B cell (primary cell): ENCODE measurements around the gene RAPGEF1. TPM values are rescaled to one million over a fixed set of nuclear protein-coding genes. Genes with fewer than 3 reads are reported as not detected.

Source experiments
- ATAC-seq: fragments of 200-7000 bp; cut with Tn5 transposase; one replicate; pipeline ENCODE4 v1.10.0; 2021; ENCODE audit warnings: low read depth, mild to moderate bottlenecking, moderate number of reproducible peaks, moderate library complexity
- CTCF ChIA-PET: fragments of 350-600 bp; sonication (Branson Sonifier 250); formaldehyde crosslinking; loops from one replicate; lab custom pipeline; 2021; ENCODE audit warnings: antibody characterized with exemption, inconsistent platforms; lab: Charles Lee
- POLR2A ChIA-PET: fragments of 350-600 bp; sonication (Branson Sonifier 250); formaldehyde crosslinking; loops from one replicate; lab custom pipeline; 2021; ENCODE audit warnings: antibody characterized with exemption; lab: Charles Lee
- DNase-seq: peaks from one replicate; pipeline ENCODE4 v3.0.0; 2013
- H2AFZ ChIP-seq: 2 replicates; pipeline ENCODE4 v1.6.1; 2012; ENCODE audit warnings: mild to moderate bottlenecking, low read depth, low read length; ENCODE audit not compliant: insufficient read depth, poor library complexity, severe bottlenecking
- H3K27ac ChIP-seq, 2 donors: 1 replicate in 1 of 2; 2 replicates in 1 of 2; pipeline ENCODE4 v1.5.1; 2012 to 2013; ENCODE audit warnings: low read length in 2 of 2, mild to moderate bottlenecking in 2 of 2, moderate library complexity in 1 of 2
- H3K27me3 ChIP-seq, 4 experiments: fragments of 200-600 bp in 1 of 4; sonication (generic) in 1 of 4; replicated peaks in 1 of 4; 1 replicate in 2 of 4; 2 replicates in 2 of 4; pipeline versions ENCODE4 v1.6.1 to v1.7.0; 2013 to 2016; ENCODE audit warnings: low read length in 3 of 4, mild to moderate bottlenecking in 2 of 4, mixed read lengths in 1 of 4, moderate library complexity in 1 of 4; ENCODE audit not compliant: insufficient read depth in 4 of 4, control insufficient read depth in 3 of 4; ENCODE audit errors: control extremely low read depth in 1 of 4
- H3K36me3 ChIP-seq, 2 experiments: replicated peaks in 1 of 2; 1 replicate in 1 of 2; 2 replicates in 1 of 2; pipeline versions ENCODE4 v1.6.1 to v1.7.1; 2013; ENCODE audit warnings: low read length in 1 of 2; ENCODE audit not compliant: insufficient read depth in 2 of 2, control insufficient read depth in 1 of 2; ENCODE audit errors: control extremely low read depth in 1 of 2, extremely low read depth in 1 of 2
- H3K4me1 ChIP-seq, 2 donors: fragments of 200-600 bp in 1 of 2; sonication (generic) in 1 of 2; 1 replicate in 1 of 2; 2 replicates in 1 of 2; pipeline versions ENCODE4 v1.5.1 to v1.6.1; 2013 to 2017; ENCODE audit warnings: low read length in 2 of 2; ENCODE audit not compliant: control insufficient read depth in 2 of 2, insufficient read depth in 2 of 2
- H3K4me2 ChIP-seq: replicated peaks from 2 replicates; pipeline ENCODE3; 2012; ENCODE audit warnings: mild to moderate bottlenecking, low read depth, low read length; ENCODE audit not compliant: poor library complexity, severe bottlenecking
- H3K4me3 ChIP-seq, 5 experiments: fragments of 200-600 bp in 1 of 5; sonication (generic) in 1 of 5; 1 replicate in 3 of 5; 2 replicates in 2 of 5; pipeline versions ENCODE4 v1.5.1 to v1.7.0; 2011 to 2016; ENCODE audit warnings: low read length in 4 of 5, mild to moderate bottlenecking in 4 of 5, low read depth in 2 of 5, control low read depth in 1 of 5, moderate library complexity in 1 of 5; ENCODE audit not compliant: insufficient read depth in 1 of 5; ENCODE audit errors: control extremely low read depth in 1 of 5, extremely low read depth in 1 of 5
- H3K79me2 ChIP-seq: fragments of 200-600 bp; sonication (generic); one replicate; pipeline ENCODE4 v1.6.0; 2016; ENCODE audit warnings: low read length; ENCODE audit not compliant: control insufficient read depth, insufficient read depth
- H3K9ac ChIP-seq: fragments of 200-600 bp; sonication (generic); 2 replicates; pipeline ENCODE4 v1.6.1; 2017; ENCODE audit warnings: mild to moderate bottlenecking, low read length, moderate library complexity
- H3K9me3 ChIP-seq, 3 donors: one replicate each; pipeline versions ENCODE4 v1.6.1 to v1.7.1; 2013; ENCODE audit warnings: low read length in 2 of 3; ENCODE audit not compliant: control insufficient read depth in 2 of 3, insufficient read depth in 1 of 3; ENCODE audit errors: control extremely low read depth in 1 of 3
- H4K20me1 ChIP-seq: 2 replicates; pipeline ENCODE4 v1.6.0; 2012; ENCODE audit warnings: mild to moderate bottlenecking, low read length; ENCODE audit not compliant: insufficient read depth, control insufficient read depth, poor library complexity, severe bottlenecking
- H3K27ac Mint-ChIP-seq: one replicate; pipeline ENCODE4 v1.8.0; 2021; ENCODE audit warnings: mixed read lengths
- H3K27me3 Mint-ChIP-seq: one replicate; pipeline ENCODE4 v1.8.0; 2021; ENCODE audit warnings: mixed read lengths
- H3K4me1 Mint-ChIP-seq: one replicate; pipeline ENCODE4 v1.8.0; 2021; ENCODE audit warnings: mixed read lengths
- H3K4me3 Mint-ChIP-seq: one replicate; pipeline ENCODE4 v1.8.0; 2021; ENCODE audit warnings: mixed read lengths
- H3K9me3 Mint-ChIP-seq: one replicate; pipeline ENCODE4 v1.8.0; 2022; ENCODE audit warnings: mixed read lengths; ENCODE audit not compliant: insufficient read depth
- CTCF ChIP-seq: fragments of 200-600 bp; IDR thresholded peaks from one replicate; pipeline ENCODE4 v1.8.0; 2022; ENCODE audit warnings: antibody characterized with exemption, mild to moderate bottlenecking
- EZH2 ChIP-seq: IDR thresholded peaks from 2 replicates; pipeline ENCODE4 v1.6.1; 2012; ENCODE audit warnings: borderline replicate concordance, low read depth, mild to moderate bottlenecking, moderate library complexity, low read length; ENCODE audit not compliant: insufficient read depth, poor library complexity, severe bottlenecking
- WGBS: methylation state at CpG from one replicate; pipeline ENCODE4 v1.1.5; 2013; ENCODE audit warnings: missing lambda C conversion rate; ENCODE audit not compliant: insufficient coverage; 5-methylcytosine and 5-hydroxymethylcytosine counted together
- intact Hi-C: fragments of 100-400 bp; cut with micrococcal nuclease; formaldehyde crosslinking; loops from one replicate; pipeline ENCODE4 v1.10.0; 2022
- polyA plus RNA-seq: library from polyadenylated mRNA; depleted of rRNA; stranded (reverse); fragments of >200 nt; gene quantifications from 2 replicates; pipeline ENCODE4 v1.2.3, GENCODE V29; 2012
- total RNA-seq, 2 donors: library from RNA; stranded (reverse); fragments of 120-200 nt in 1 of 2; gene quantifications; 1 replicate in 1 of 2; 2 replicates in 1 of 2; pipeline versions ENCODE4 v1.2.3 to v1.2.4, GENCODE V29; 2013 to 2022

RAPGEF1 gene
- total and polyA plus RNA-seq, 2 donors (not counting 1 experiment from before 2014, with no cell fraction given), result 134 to 447 TPM

- Histone ChIP-seq H3K4me3 (no peak overlapping the region), H3K9me3 (no peaks in the 10 kb centered on the region), H3K27me3 (no peaks in the 10 kb centered on the region), H3K9ac (no peak overlapping the region), H4K20me1 (peaks cover 73% of the 10 kb centered on the region), H3K27ac (no peak overlapping the region), H3K36me3 (peaks cover 22 to 78% of the 10 kb centered on the region in 2 experiments), H3K4me1 (no peaks in the 10 kb centered on the region), H3K4me2 (no peak overlapping the region), H3K79me2 (peaks cover 52% of the 10 kb centered on the region), H2AFZ (no peak overlapping the region)
- H3K27ac Mint-ChIP-seq, result peak overlapping the region; percentile 41
- CTCF ChIA-PET, result interaction anchor here (1.0 to 21.7 kb wide), 2 partner anchors 136 to 137 kb away, joined by 3 to 263 read pairs; partner anchors contain the start of gene RAPGEF1
- H3K4me1 Mint-ChIP-seq, result peaks cover 6% of the 10 kb centered on the region
- ATAC-seq (no peak), DNase-seq (no peak)
- no peaks in the 10 kb centered on the region for H3K9me3 Mint-ChIP-seq
- intact Hi-C loops, result no loop called here
- no peaks in the 10 kb centered on the region for H3K27me3 Mint-ChIP-seq
- over 99% methylated on average over 8 of the region's 12 CpGs for WGBS
- TF ChIP-seq CTCF, result no peak
- TF ChIP-seq EZH2, result no peak
- POLR2A ChIA-PET, result no interaction called here
- H3K4me3 Mint-ChIP-seq, result no peak overlapping the region
These were observed 131.3 kb downstream of the RAPGEF1 start for GRCh38 chr9:131608493-131609037.

- no peak overlapping the region for H3K27ac ChIP-seq
- peak overlapping the region; percentile 39 for H3K27ac Mint-ChIP-seq
- POLR2A ChIA-PET, result no interaction called here
- H3K4me3 ChIP-seq, result no peak overlapping the region
- no peaks in the 10 kb centered on the region for H3K27me3 ChIP-seq
- peaks cover 50% of the 10 kb centered on the region for H3K79me2 ChIP-seq
- CTCF ChIA-PET, result interaction anchor here (21.7 kb wide), 1 partner anchor 137 kb away, joined by 263 read pairs; the partner anchor contains the start of gene RAPGEF1
- no peaks in the 10 kb centered on the region for H3K27me3 Mint-ChIP-seq
- DNase-seq (no peak), ATAC-seq (no peak)
- intact Hi-C loops, result no loop called here
- no peaks in the 10 kb centered on the region for H3K9me3 Mint-ChIP-seq
- peaks cover 73% of the 10 kb centered on the region for H4K20me1 ChIP-seq
- H2AFZ ChIP-seq, result no peak overlapping the region
- no peaks in the 10 kb centered on the region for H3K9me3 ChIP-seq
- peaks cover 22 to 78% of the 10 kb centered on the region in 2 experiments for H3K36me3 ChIP-seq
- 93% methylated on average over 6 of the region's 8 CpGs for WGBS
- H3K9ac ChIP-seq, result no peak overlapping the region
- TF ChIP-seq EZH2 (no peak), CTCF (no peak)
- H3K4me1 Mint-ChIP-seq, result no peaks in the 10 kb centered on the region
- no peaks in the 10 kb centered on the region for H3K4me1 ChIP-seq
- no peak overlapping the region for H3K4me2 ChIP-seq
- H3K4me3 Mint-ChIP-seq, result no peak overlapping the region
These were observed 132.3 kb downstream of the RAPGEF1 start for GRCh38 chr9:131607591-131607990.
